ENCODE data around the gene DPP4. TPM values are rescaled to one million over a fixed set of nuclear protein-coding genes. Genes with fewer than 3 reads are reported as not detected.

The DPP4 gene
- total and polyA plus RNA-seq, 2 donors (not counting 3 experiments of a cell fraction or from before 2014, with no cell fraction given) = 0.84 to 6.2 TPM

DNA sequence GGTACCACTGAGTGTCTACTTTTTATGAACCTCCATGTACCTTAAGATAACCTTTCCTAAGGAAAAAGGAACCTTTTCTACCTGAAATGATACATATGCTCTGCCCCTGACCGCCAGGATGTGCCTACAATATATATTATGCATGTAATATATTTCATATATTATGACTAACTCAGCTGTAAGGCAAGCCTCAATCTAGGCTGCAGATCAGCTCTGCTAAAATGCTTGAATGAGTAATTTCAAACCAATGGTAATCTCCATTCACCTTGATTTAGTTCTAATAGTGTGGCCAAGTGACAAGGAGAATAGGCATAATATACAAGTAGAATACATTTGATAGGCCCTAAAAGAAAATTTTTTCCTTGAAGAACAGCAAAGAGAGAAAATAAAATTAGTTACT, 101.8 kb downstream of the DPP4 start:
- Histone ChIP-seq H3K4me3 (replicated peaks in 1 of 3; ENCODE audit: insufficient read depth in 1 of 3, low read depth in 1 of 3, low read length in 3 of 3) (no peak overlapping the region), H3K4me1 (ENCODE audit: control insufficient read depth, extremely low read depth, insufficient read depth, low read length) (peaks cover 4% of the 10 kb centered on the region), H3K27ac (ENCODE audit: insufficient read depth, low read depth, low read length) (no peak overlapping the region), H2AFZ (ENCODE audit: low read depth, low read length) (no peak overlapping the region), H4K20me1 (replicated peaks; ENCODE audit: control insufficient read depth, extremely low read depth, insufficient read depth, low read length) (no peaks in the 10 kb centered on the region), H3K9ac (replicated peaks; ENCODE audit: extremely low read depth, insufficient read depth, low read length) (no peak overlapping the region), H3K4me2 (ENCODE audit: insufficient read depth, low read length) (no peak overlapping the region), H3K9me1 (replicated peaks; ENCODE audit: control insufficient read depth, extremely low read depth, insufficient read depth, low read length) (peaks cover 2% of the 10 kb centered on the region), H3K36me3 (ENCODE audit: control insufficient read depth in 2 of 2, extremely low read depth in 1 of 2, insufficient read depth in 2 of 2, low read length in 2 of 2) (no peaks in the 10 kb centered on the region), H3K9me3 (replicated peaks; ENCODE audit: control insufficient read depth, insufficient read depth, low read length) (no peaks in the 10 kb centered on the region), H3K79me2 (ENCODE audit: control insufficient read depth, insufficient read depth, low read length) (no peaks in the 10 kb centered on the region), H3K27me3 (ENCODE audit: control insufficient read depth in 2 of 2, insufficient read depth in 2 of 2, low read length in 2 of 2) (no peaks in the 10 kb centered on the region)
- no peak for TF ChIP-seq EZH2 (IDR thresholded peaks at IDR 0.05; ENCODE audit: borderline replicate concordance, low read depth, low read length, severe bottlenecking)
- no peak for TF ChIP-seq MYC (IDR thresholded peaks at IDR 0.05; ENCODE audit: low read depth, low read length)
- TF ChIP-seq JUN (IDR thresholded peaks at IDR 0.05; ENCODE audit: borderline replicate concordance, insufficient read depth, insufficient read length, low read depth) = no peak
- no peak for TF ChIP-seq FOS (IDR thresholded peaks at IDR 0.05; ENCODE audit: borderline replicate concordance, insufficient read depth, low read length)
- TF ChIP-seq, protein P1, sequence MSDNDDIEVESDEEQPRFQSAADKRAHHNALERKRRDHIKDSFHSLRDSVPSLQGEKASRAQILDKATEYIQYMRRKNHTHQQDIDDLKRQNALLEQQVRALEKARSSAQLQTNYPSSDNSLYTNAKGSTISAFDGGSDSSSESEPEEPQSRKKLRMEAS (IDR thresholded peaks at IDR 0.05; ENCODE audit: insufficient read depth, insufficient read length) = no peak
- no peak for TF ChIP-seq POLR2A (IDR thresholded peaks at IDR 0.05; ENCODE audit: low read depth, low read length)
- TF ChIP-seq POLR2AphosphoS5 (IDR thresholded peaks at IDR 0.05; ENCODE audit: insufficient read depth, low read depth, low read length) = no peak
- TF ChIP-seq, protein P2, sequence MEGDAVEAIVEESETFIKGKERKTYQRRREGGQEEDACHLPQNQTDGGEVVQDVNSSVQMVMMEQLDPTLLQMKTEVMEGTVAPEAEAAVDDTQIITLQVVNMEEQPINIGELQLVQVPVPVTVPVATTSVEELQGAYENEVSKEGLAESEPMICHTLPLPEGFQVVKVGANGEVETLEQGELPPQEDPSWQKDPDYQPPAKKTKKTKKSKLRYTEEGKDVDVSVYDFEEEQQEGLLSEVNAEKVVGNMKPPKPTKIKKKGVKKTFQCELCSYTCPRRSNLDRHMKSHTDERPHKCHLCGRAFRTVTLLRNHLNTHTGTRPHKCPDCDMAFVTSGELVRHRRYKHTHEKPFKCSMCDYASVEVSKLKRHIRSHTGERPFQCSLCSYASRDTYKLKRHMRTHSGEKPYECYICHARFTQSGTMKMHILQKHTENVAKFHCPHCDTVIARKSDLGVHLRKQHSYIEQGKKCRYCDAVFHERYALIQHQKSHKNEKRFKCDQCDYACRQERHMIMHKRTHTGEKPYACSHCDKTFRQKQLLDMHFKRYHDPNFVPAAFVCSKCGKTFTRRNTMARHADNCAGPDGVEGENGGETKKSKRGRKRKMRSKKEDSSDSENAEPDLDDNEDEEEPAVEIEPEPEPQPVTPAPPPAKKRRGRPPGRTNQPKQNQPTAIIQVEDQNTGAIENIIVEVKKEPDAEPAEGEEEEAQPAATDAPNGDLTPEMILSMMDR (IDR thresholded peaks at IDR 0.05; ENCODE audit: extremely low read depth in 1 of 2, insufficient read depth in 1 of 2, low read depth in 1 of 2, low read length in 2 of 2) = no peak
- TF ChIP-seq GATA2 (IDR thresholded peaks at IDR 0.05; ENCODE audit: insufficient read depth, insufficient read length, low read depth, low read length) = no peak
- no TSS peak for BruUV-seq (replicated peaks)
- intact Hi-C loops (cut with micrococcal nuclease) (no loop called here), dilution Hi-C loops (cut with MboI; ENCODE audit: extremely low pct_ligation_motif_present, low sequenced_read_pairs) (no loop called here)
- ChIA-PET CTCF (interaction anchor here (0.9 to 1.9 kb wide), 5 partner anchors 9 to 154 kb away, joined by 3 to 5 read pairs (median 4); no protein-coding TSS in a partner anchor), POLR2A (no interaction called here)
- FAIRE-seq (no peak), DNase-seq (ENCODE audit: low read depth, low spot score) (no peak)
